K562 (cell line): ENCODE data around the gene MTOR. TPM values are rescaled to one million over a fixed set of nuclear protein-coding genes. Genes with fewer than 3 reads are reported as not detected.
A peak's percentile ranks its signal among the peaks of the same experiment; 100 is the strongest.

Source experiments
- GTF2A2 ChIP-seq: IDR thresholded peaks from 2 replicates; pipeline ENCODE4 v1.6.1; 2016; ENCODE audit warnings: mild to moderate bottlenecking, missing genetic modification characterization, missing compliant biosample characterization
- HDAC1 ChIP-seq, 2 experiments: fragments of 450-650 bp; IDR thresholded peaks; 2 replicates each; pipeline ENCODE4 v1.6.1; 2016 to 2017; ENCODE audit warnings: inconsistent platforms in 1 of 2, mild to moderate bottlenecking in 1 of 2, moderate library complexity in 1 of 2
- HDGF ChIP-seq: fragments of 450-650 bp; IDR thresholded peaks from 2 replicates; pipeline ENCODE4 v1.6.1; 2016
- HNRNPH1 ChIP-seq: fragments of 200-400 bp; formaldehyde crosslinking; optimal IDR thresholded peaks from 2 replicates; pipeline ENCODE3; 2017; ENCODE audit warnings: low read depth, mild to moderate bottlenecking, low read length, moderate library complexity
- HNRNPLL ChIP-seq: fragments of 200-400 bp; formaldehyde crosslinking; IDR thresholded peaks from 2 replicates; pipeline ENCODE4 v1.6.1; 2017; ENCODE audit warnings: low read length, low read depth, mild to moderate bottlenecking; ENCODE audit not compliant: poor library complexity, severe bottlenecking
- LARP7 ChIP-seq: fragments of 450-650 bp; IDR thresholded peaks from 2 replicates; pipeline ENCODE4 v1.6.1; 2016
- MNT ChIP-seq, 2 experiments: fragments of 450-650 bp; conservative IDR thresholded peaks; 2 replicates each; pipeline ENCODE4 v1.6.1; 2017; ENCODE audit warnings: mild to moderate bottlenecking in 2 of 2, moderate library complexity in 2 of 2
- NFYB ChIP-seq: IDR thresholded peaks from 2 replicates; pipeline ENCODE4 v1.6.1; 2011; ENCODE audit warnings: mild to moderate bottlenecking, moderate library complexity; ENCODE audit not compliant: insufficient read length; ENCODE audit errors: extremely low read depth
- RBM22 ChIP-seq: fragments of 200-400 bp; formaldehyde crosslinking; IDR thresholded peaks from 2 replicates; pipeline ENCODE4 v1.6.1; 2018; ENCODE audit warnings: low read length, low read depth; ENCODE audit not compliant: poor library complexity, severe bottlenecking
- SAFB2 ChIP-seq: fragments of 200-400 bp; formaldehyde crosslinking; IDR thresholded peaks from 2 replicates; pipeline ENCODE4 v1.6.1; 2018; ENCODE audit warnings: borderline replicate concordance, low read length, low read depth, moderate library complexity; ENCODE audit not compliant: severe bottlenecking
- SOX6 ChIP-seq: fragments of 450-650 bp; IDR thresholded peaks from 2 replicates; pipeline ENCODE4 v1.6.1; 2014; ENCODE audit warnings: mild to moderate bottlenecking
- TAL1 ChIP-seq: fragments of 450-650 bp; IDR thresholded peaks from 2 replicates; pipeline ENCODE4 v1.6.1; 2016; ENCODE audit warnings: mild to moderate bottlenecking
- TBP ChIP-seq: optimal IDR thresholded peaks from 2 replicates; pipeline ENCODE3; 2011; ENCODE audit warnings: low read depth, low read length, improper control_type of control experiment
- TCF3 ChIP-seq: sonication (generic); formaldehyde crosslinking; IDR thresholded peaks from 2 replicates; pipeline ENCODE4 v1.4.0; 2020; ENCODE audit warnings: mild to moderate bottlenecking, missing genetic modification reagents
- TCFL5 ChIP-seq: fragments of 250-450 bp; sonication (Bioruptor Pico); conservative IDR thresholded peaks from 2 replicates; pipeline ENCODE4 v1.6.1; 2021; ENCODE audit warnings: mild to moderate bottlenecking, moderate library complexity, matching md5 sums
- THRAP3 ChIP-seq: fragments of 450-650 bp; IDR thresholded peaks from 2 replicates; pipeline ENCODE4 v1.6.1; 2016; ENCODE audit warnings: mild to moderate bottlenecking, inconsistent platforms, borderline replicate concordance
- ZNF133 ChIP-seq: fragments of 250-450 bp; sonication (Bioruptor Pico); IDR thresholded peaks from 2 replicates; pipeline ENCODE4 v1.4.0; 2020; ENCODE audit warnings: mild to moderate bottlenecking
- ZNF197 ChIP-seq: fragments of 200-800 bp; sonication (Bioruptor generic); IDR thresholded peaks from 2 replicates; pipeline ENCODE4 v1.6.1; 2016; ENCODE audit warnings: low read depth, missing genetic modification characterization, missing compliant biosample characterization
- ZNF224 ChIP-seq: sonication (generic); formaldehyde crosslinking; IDR thresholded peaks from 2 replicates; pipeline ENCODE4 v1.8.0; 2022; ENCODE audit warnings: mild to moderate bottlenecking, missing genetic modification reagents
- ZNF444 ChIP-seq: fragments of 250-450 bp; sonication (Bioruptor Pico); IDR thresholded peaks from 2 replicates; pipeline ENCODE4 v1.4.0; 2020; ENCODE audit warnings: mild to moderate bottlenecking, moderate library complexity
- ZNF785 ChIP-seq: fragments of 250-450 bp; sonication (Bioruptor Pico); IDR thresholded peaks from 2 replicates; pipeline ENCODE4 v1.4.0; 2020; ENCODE audit warnings: mild to moderate bottlenecking
- polyA plus RNA-seq, 8 experiments: library from polyadenylated mRNA; depleted of rRNA in 4 of 8; stranded (reverse) in 5 of 8; unstranded in 3 of 8; fragments of >200 nt; fragmentation: Nextera tagmentation in 2 of 8; fragmentation: Illumina TruSeq in 1 of 8; extraction: Ambion mirVana in 2 of 8; extraction: Trizol in 1 of 8; gene quantifications; 2 replicates each; pipeline versions ENCODE4 v1.2.1 to v1.2.3, GENCODE V29; 2011 to 2014; ENCODE audit warnings: inconsistent platforms in 1 of 8, missing spikeins in 1 of 8
- total RNA-seq, 7 experiments: library from RNA; depleted of rRNA in 6 of 7; stranded (reverse); fragments of >200 nt in 6 of 7; fragmentation: Illumina TruSeq in 2 of 7; extraction: Trizol in 2 of 7; gene quantifications; 2 replicates each; pipeline versions ENCODE4 v1.2.1 to v1.2.3, GENCODE V29; 2011 to 2021; ENCODE audit warnings: low replicate concordance in 1 of 7
- TF ChIP-seq, protein P1 (sequence below), 2 experiments: fragments of 450-650 bp; IDR thresholded peaks; 2 replicates each; pipeline ENCODE4 v1.6.1; 2016
- TF ChIP-seq, protein P2 (sequence below): sonication (generic); formaldehyde crosslinking; IDR thresholded peaks from 2 replicates; pipeline ENCODE4 v1.8.1; 2023; ENCODE audit warnings: mild to moderate bottlenecking, missing genetic modification reagents, moderate library complexity
- TF ChIP-seq, protein P3 (sequence below): IDR thresholded peaks from 2 replicates; pipeline ENCODE4 v1.6.1; 2012; ENCODE audit warnings: low read depth, low read length, improper control_type of control experiment, borderline replicate concordance

Gene MTOR
- total and polyA plus RNA-seq, 9 of the 15 experiments (the other 6 are each of a cell fraction or from before 2014, with no cell fraction given): 11.4 to 71.4 (median 52.2) TPM

DNA sequence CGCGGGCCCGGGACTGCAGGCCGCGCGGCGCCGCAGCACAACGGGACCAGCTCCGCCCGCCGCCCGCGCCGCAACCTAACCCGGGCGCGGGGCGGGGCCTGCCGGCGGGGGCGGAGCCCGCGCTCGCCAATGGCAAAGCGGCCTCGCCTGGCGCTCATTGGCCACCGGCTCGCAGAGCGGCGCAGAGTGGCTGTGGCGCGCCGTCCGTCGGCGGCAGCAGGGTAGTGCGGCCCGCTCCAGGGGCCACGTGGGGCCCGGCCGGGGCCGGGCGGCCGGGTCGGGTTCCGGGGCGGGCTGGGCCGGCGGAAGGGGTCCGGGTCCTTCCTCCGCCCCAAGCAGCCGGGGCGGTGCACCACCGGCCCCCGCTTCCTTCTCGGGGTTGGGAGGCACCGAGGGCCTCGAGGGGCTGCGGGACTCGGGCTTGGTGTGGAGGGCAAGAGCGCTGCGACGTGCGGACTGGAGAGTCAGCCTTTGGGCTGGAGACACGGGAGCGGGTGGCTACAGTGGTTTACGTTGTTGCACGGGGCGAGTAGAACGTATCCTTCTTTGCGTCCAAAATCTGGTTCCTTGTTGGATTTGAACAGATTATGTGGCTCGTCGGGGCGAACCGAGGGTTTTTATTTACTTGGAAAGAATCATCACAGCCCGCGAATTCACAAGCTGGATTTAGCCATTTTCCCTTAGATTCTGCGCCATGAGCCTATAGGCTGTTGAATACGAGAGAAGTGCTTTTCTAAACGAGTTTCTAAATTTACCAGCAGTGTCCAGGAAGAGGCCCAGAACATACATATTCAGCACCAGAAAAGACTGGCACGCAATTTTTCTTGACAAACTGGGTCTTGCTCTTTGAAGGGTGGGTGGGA lies 202.2 kb downstream of the MTOR start, which contains the start of gene SRM (continued):
- TF ChIP-seq, protein P1, sequence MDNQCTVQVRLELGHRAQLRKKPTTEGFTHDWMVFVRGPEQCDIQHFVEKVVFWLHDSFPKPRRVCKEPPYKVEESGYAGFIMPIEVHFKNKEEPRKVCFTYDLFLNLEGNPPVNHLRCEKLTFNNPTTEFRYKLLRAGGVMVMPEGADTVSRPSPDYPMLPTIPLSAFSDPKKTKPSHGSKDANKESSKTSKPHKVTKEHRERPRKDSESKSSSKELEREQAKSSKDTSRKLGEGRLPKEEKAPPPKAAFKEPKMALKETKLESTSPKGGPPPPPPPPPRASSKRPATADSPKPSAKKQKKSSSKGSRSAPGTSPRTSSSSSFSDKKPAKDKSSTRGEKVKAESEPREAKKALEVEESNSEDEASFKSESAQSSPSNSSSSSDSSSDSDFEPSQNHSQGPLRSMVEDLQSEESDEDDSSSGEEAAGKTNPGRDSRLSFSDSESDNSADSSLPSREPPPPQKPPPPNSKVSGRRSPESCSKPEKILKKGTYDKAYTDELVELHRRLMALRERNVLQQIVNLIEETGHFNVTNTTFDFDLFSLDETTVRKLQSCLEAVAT (IDR thresholded peaks at IDR 0.05): no peak
- no peak for TF ChIP-seq ZNF224 (CRISPR knock-in tag)
- TF ChIP-seq LARP7: no peak
- no peak for TF ChIP-seq RBM22
- no peak for TF ChIP-seq ZNF197
- TF ChIP-seq, protein P2, sequence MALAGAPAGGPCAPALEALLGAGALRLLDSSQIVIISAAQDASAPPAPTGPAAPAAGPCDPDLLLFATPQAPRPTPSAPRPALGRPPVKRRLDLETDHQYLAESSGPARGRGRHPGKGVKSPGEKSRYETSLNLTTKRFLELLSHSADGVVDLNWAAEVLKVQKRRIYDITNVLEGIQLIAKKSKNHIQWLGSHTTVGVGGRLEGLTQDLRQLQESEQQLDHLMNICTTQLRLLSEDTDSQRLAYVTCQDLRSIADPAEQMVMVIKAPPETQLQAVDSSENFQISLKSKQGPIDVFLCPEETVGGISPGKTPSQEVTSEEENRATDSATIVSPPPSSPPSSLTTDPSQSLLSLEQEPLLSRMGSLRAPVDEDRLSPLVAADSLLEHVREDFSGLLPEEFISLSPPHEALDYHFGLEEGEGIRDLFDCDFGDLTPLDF: no peak
- no peak for TF ChIP-seq ZNF444 (CRISPR knock-in tag)
- TF ChIP-seq THRAP3: no peak
- TF ChIP-seq ZNF785 (CRISPR knock-in tag): no peak
- peak; percentile 81 for TF ChIP-seq NFYB
- TF ChIP-seq GTF2A2 (tag): no peak
- TF ChIP-seq, protein P3, sequence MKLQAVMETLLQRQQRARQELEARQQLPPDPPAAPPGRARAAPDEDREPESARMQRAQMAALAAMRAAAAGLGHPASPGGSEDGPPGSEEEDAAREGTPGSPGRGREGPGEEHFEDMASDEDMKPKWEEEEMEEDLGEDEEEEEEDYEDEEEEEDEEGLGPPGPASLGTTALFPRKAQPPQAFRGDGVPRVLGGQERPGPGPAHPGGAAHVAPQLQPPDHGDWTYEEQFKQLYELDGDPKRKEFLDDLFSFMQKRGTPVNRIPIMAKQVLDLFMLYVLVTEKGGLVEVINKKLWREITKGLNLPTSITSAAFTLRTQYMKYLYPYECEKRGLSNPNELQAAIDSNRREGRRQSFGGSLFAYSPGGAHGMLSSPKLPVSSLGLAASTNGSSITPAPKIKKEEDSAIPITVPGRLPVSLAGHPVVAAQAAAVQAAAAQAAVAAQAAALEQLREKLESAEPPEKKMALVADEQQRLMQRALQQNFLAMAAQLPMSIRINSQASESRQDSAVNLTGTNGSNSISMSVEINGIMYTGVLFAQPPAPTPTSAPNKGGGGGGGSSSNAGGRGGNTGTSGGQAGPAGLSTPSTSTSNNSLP: no peak
- TF ChIP-seq HDAC1 (IDR thresholded peaks at IDR 0.05): peak; percentile 64 to 96; a peak in 3 of 4 replicates
- TF ChIP-seq SAFB2: no peak
- TF ChIP-seq TAL1: no peak
- TF ChIP-seq ZNF133 (CRISPR knock-in tag): no peak
- peak; percentile 84 for TF ChIP-seq TBP
- peak; percentile 62 to 87 for TF ChIP-seq MNT (conservative IDR thresholded peaks at IDR 0.05)
- no peak for TF ChIP-seq TCF3 (CRISPR knock-in tag)
- no peak for TF ChIP-seq HDGF
- peak; percentile 36; the same call in 1 of the 2 replicates for TF ChIP-seq SOX6
- peak; percentile 88 for TF ChIP-seq HNRNPLL
- no peak for TF ChIP-seq HNRNPH1
- no peak for TF ChIP-seq TCFL5 (CRISPR knock-in tag)
